Karpas-422 (cell line): ENCODE data around the gene GRHPR. TPM values are rescaled to one million over a fixed set of nuclear protein-coding genes. Genes with fewer than 3 reads are reported as not detected.
"Not testable (repeated sequence)": the region's sequence is repeated elsewhere in the genome, so short reads cannot be mapped to it uniquely, and the experiment has no call there.

Experiments used
- DNase-seq: peaks from one replicate; pipeline ENCODE4 v3.0.0-alpha.2; 2015
- H2AFZ ChIP-seq: fragments of 200-600 bp; sonication (generic); 2 replicates; pipeline ENCODE4 v1.6.1; 2014; ENCODE audit warnings: antibody characterized with exemption, low read length, mixed read lengths
- H3K27ac ChIP-seq: fragments of 200-600 bp; sonication (generic); 2 replicates; pipeline ENCODE4 v1.5.1; 2014; ENCODE audit warnings: mild to moderate bottlenecking, low read length, moderate library complexity
- H3K27me3 ChIP-seq: fragments of 200-600 bp; sonication (generic); 2 replicates; pipeline ENCODE4 v1.6.1; 2014; ENCODE audit warnings: low read length, mixed read lengths
- H3K36me3 ChIP-seq: fragments of 200-600 bp; sonication (generic); 2 replicates; pipeline ENCODE4 v1.6.1; 2014; ENCODE audit warnings: low read length, mixed read lengths; ENCODE audit not compliant: insufficient read depth
- H3K4me1 ChIP-seq: fragments of 200-600 bp; sonication (generic); 2 replicates; pipeline ENCODE4 v1.6.1; 2014; ENCODE audit warnings: mild to moderate bottlenecking, low read length, mixed read lengths
- H3K4me2 ChIP-seq: fragments of 200-600 bp; sonication (generic); 2 replicates; pipeline ENCODE4 v1.6.1; 2014; ENCODE audit warnings: low read length, low read depth, mild to moderate bottlenecking; ENCODE audit not compliant: poor library complexity, severe bottlenecking
- H3K4me3 ChIP-seq: fragments of 200-600 bp; sonication (generic); 2 replicates; pipeline ENCODE4 v1.5.1; 2014; ENCODE audit warnings: mild to moderate bottlenecking, antibody characterized with exemption, low read length, mixed read lengths
- H3K79me2 ChIP-seq: fragments of 200-600 bp; sonication (generic); 2 replicates; pipeline ENCODE4 v1.6.1; 2014; ENCODE audit warnings: mild to moderate bottlenecking, low read length, mixed read lengths
- H3K9ac ChIP-seq: fragments of 200-600 bp; sonication (generic); 2 replicates; pipeline ENCODE4 v1.6.0; 2014; ENCODE audit warnings: low read length
- H3K9me2 ChIP-seq: fragments of 200-600 bp; sonication (generic), shearing (Covaris generic); replicated peaks from 2 replicates; pipeline ENCODE4 v1.6.0; 2014; ENCODE audit warnings: mild to moderate bottlenecking, low read length, moderate library complexity; ENCODE audit not compliant: insufficient read depth
- H3K9me3 ChIP-seq: fragments of 300-700, 200-600 bp; sonication (generic); 2 replicates; pipeline ENCODE4 v1.6.1; 2014; ENCODE audit warnings: low read length, mixed read lengths
- H4K20me1 ChIP-seq: fragments of 200-600 bp; sonication (generic); 2 replicates; pipeline ENCODE4 v1.6.1; 2014; ENCODE audit warnings: mild to moderate bottlenecking, antibody characterized with exemption, low read length, low read depth; ENCODE audit not compliant: insufficient read depth
- total RNA-seq: library from RNA; depleted of rRNA; stranded (reverse); fragments of >200 nt; shearing (Covaris generic); gene quantifications from 2 replicates; pipeline ENCODE4 v1.2.3, GENCODE V29; 2014; ENCODE audit warnings: low replicate concordance

Gene GRHPR
- total RNA-seq, 1 experiment from 2014 or later = 234 TPM

GRCh38 chr9:37464006-37464405, 41.5 kb downstream of the GRHPR start:
- DNase-seq = no peak
- no peaks in the 10 kb centered on the region for H3K9me2 ChIP-seq
- H3K27me3 ChIP-seq = no peaks in the 10 kb centered on the region
- no peak overlapping the region for H2AFZ ChIP-seq
- no peaks in the 10 kb centered on the region for H3K9me3 ChIP-seq
- peak overlapping the region; percentile 84 for H3K27ac ChIP-seq
- peaks cover 55% of the 10 kb centered on the region for H3K79me2 ChIP-seq
- H3K9ac ChIP-seq = peak overlapping the region; percentile 84
- H3K4me3 ChIP-seq = peak overlapping the region; percentile 89
- H3K4me2 ChIP-seq = peak overlapping the region; percentile 87
- H3K36me3 ChIP-seq = peaks cover 5% of the 10 kb centered on the region; the same call in 1 of the 2 replicates
- peaks cover 41% of the 10 kb centered on the region for H3K4me1 ChIP-seq
- no peaks in the 10 kb centered on the region for H4K20me1 ChIP-seq

GRCh38 chr9:37464426-37465248, 42.1 kb downstream of the GRHPR start:
- Histone ChIP-seq H4K20me1 (no peaks in the 10 kb centered on the region), H3K4me1 (peaks cover 40% of the 10 kb centered on the region), H3K4me3 (peak overlapping the region; percentile 89), H3K79me2 (peaks cover 50% of the 10 kb centered on the region), H3K9ac (peak overlapping the region; percentile 84), H2AFZ (peak overlapping the region; percentile 75; the same call in 1 of the 2 replicates), H3K36me3 (peaks cover 5% of the 10 kb centered on the region; the same call in 1 of the 2 replicates), H3K4me2 (peak overlapping the region; percentile 87), H3K9me2 (no peaks in the 10 kb centered on the region), H3K27ac (peak overlapping the region; percentile 84), H3K27me3 (no peaks in the 10 kb centered on the region), H3K9me3 (no peaks in the 10 kb centered on the region)
- DNase-seq = peak; percentile 85

- H3K4me2 ChIP-seq = peak within 1 kb of the TSS; percentile 91
- peak within 1 kb of the TSS; percentile 75; the same call in 1 of the 2 replicates for H2AFZ ChIP-seq
- H3K4me3 ChIP-seq = peak within 1 kb of the TSS; percentile 89
- peaks cover 43% of the 10 kb centered on the region for H3K79me2 ChIP-seq
- H3K4me1 ChIP-seq = peaks cover 40% of the 10 kb centered on the region
- H3K9ac ChIP-seq = peak within 1 kb of the TSS; percentile 84
- H3K9me2 ChIP-seq = no peaks in the 10 kb centered on the region
- no peaks in the 10 kb centered on the region for H3K27me3 ChIP-seq
- DNase-seq = peak; percentile 100
- no peaks in the 10 kb centered on the region for H3K9me3 ChIP-seq
- no peaks in the 10 kb centered on the region for H4K20me1 ChIP-seq
- H3K27ac ChIP-seq = peak within 1 kb of the TSS; percentile 84
- H3K36me3 ChIP-seq = peaks cover 5% of the 10 kb centered on the region; the same call in 1 of the 2 replicates
These were observed 42.9 kb downstream of the GRHPR start, which contains the start of gene ZBTB5 for GRCh38 chr9:37465249-37466036. Gene ZBTB5 (minus strand): TSS chr9:37465450. CDS start chr9:37442551, 22,899 bp downstream.

GRCh38 chr9:37466037-37466709, 43.7 kb downstream of the GRHPR start:
- H3K4me3 ChIP-seq = peak overlapping the region; percentile 77
- peak overlapping the region; percentile 69; the same call in 1 of the 2 replicates for H2AFZ ChIP-seq

GRCh38 chr9:37467530-37467929, 45.0 kb downstream of the GRHPR start:
- H3K4me2 ChIP-seq = not testable (repeated sequence)

More at GRCh38 chr9:37466037-37466709, 43.7 kb downstream of the GRHPR start:
- Histone ChIP-seq H3K9ac (peak overlapping the region; percentile 84), H4K20me1 (no peaks in the 10 kb centered on the region), H3K27ac (peak overlapping the region; percentile 80), H3K9me3 (no peaks in the 10 kb centered on the region), H3K4me2 (peak overlapping the region; percentile 91), H3K36me3 (peaks cover 5% of the 10 kb centered on the region; the same call in 1 of the 2 replicates), H3K27me3 (no peaks in the 10 kb centered on the region), H3K9me2 (no peaks in the 10 kb centered on the region), H3K4me1 (peaks cover 43% of the 10 kb centered on the region), H3K79me2 (peaks cover 35% of the 10 kb centered on the region)
- no peak for DNase-seq

GRCh38 chr9:37468620-37469019, 46.1 kb downstream of the GRHPR start:
- no peaks in the 10 kb centered on the region for H3K9me3 ChIP-seq
- no peak overlapping the region for H3K27ac ChIP-seq
- peaks cover 11% of the 10 kb centered on the region for H3K79me2 ChIP-seq
- H3K4me2 ChIP-seq = no peak overlapping the region
- H3K9me2 ChIP-seq = no peaks in the 10 kb centered on the region
- no peaks in the 10 kb centered on the region for H3K27me3 ChIP-seq
- no peaks in the 10 kb centered on the region for H3K36me3 ChIP-seq
- no peak overlapping the region for H3K4me3 ChIP-seq
- H4K20me1 ChIP-seq = no peaks in the 10 kb centered on the region
- DNase-seq = peak; percentile 54
- no peak overlapping the region for H2AFZ ChIP-seq
- H3K4me1 ChIP-seq = peaks cover 36% of the 10 kb centered on the region
- no peak overlapping the region for H3K9ac ChIP-seq

More at GRCh38 chr9:37467530-37467929, 45.0 kb downstream of the GRHPR start:
- H3K79me2 ChIP-seq = peaks cover 22% of the 10 kb centered on the region
- not testable (repeated sequence) for H3K9ac ChIP-seq, H3K9me2 ChIP-seq, H4K20me1 ChIP-seq, H3K4me3 ChIP-seq, H3K27me3 ChIP-seq, DNase-seq, H3K36me3 ChIP-seq, H3K27ac ChIP-seq, H2AFZ ChIP-seq, H3K9me3 ChIP-seq
- H3K4me1 ChIP-seq = peaks cover 46% of the 10 kb centered on the region

GRCh38 chr9:37471942-37472684, 49.6 kb downstream of the GRHPR start:
- peak overlapping the region; percentile 15 for H3K9ac ChIP-seq
- peak overlapping the region; percentile 71 for H2AFZ ChIP-seq
- no peaks in the 10 kb centered on the region for H4K20me1 ChIP-seq
- peak overlapping the region; percentile 20 for H3K27ac ChIP-seq
- H3K79me2 ChIP-seq = no peaks in the 10 kb centered on the region
- no peaks in the 10 kb centered on the region for H3K9me2 ChIP-seq
- H3K36me3 ChIP-seq = no peaks in the 10 kb centered on the region
- H3K27me3 ChIP-seq = no peaks in the 10 kb centered on the region
- peak overlapping the region; percentile 46 for H3K4me2 ChIP-seq
- H3K9me3 ChIP-seq = peaks cover 7% of the 10 kb centered on the region
- DNase-seq = no peak
- peaks cover 20% of the 10 kb centered on the region for H3K4me1 ChIP-seq
- peak overlapping the region; percentile 28; the same call in 1 of the 2 replicates for H3K4me3 ChIP-seq
